Measurements from ENCODE around the gene MLF2.

DNA sequence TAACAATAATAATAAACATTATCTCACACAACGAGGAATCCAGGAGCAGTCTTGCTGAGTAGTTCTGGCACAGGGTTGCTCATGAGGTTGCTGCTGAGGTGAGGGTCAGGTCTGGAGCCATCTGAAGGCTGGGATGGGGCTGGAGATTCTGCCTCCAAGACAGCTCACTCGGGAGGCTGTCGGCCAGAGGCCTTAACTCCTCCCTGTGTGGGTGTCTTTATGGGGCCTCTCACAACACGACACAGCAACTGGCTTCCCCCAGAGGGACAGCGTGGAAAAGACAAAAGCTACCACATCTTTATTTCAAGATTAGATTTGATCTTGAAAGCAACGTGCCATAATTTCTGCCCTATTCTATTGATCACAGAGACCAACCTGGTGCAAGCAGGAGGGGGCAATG lies 29.2 kb upstream of the MLF2 start:
- TF ChIP-seq, protein P1, sequence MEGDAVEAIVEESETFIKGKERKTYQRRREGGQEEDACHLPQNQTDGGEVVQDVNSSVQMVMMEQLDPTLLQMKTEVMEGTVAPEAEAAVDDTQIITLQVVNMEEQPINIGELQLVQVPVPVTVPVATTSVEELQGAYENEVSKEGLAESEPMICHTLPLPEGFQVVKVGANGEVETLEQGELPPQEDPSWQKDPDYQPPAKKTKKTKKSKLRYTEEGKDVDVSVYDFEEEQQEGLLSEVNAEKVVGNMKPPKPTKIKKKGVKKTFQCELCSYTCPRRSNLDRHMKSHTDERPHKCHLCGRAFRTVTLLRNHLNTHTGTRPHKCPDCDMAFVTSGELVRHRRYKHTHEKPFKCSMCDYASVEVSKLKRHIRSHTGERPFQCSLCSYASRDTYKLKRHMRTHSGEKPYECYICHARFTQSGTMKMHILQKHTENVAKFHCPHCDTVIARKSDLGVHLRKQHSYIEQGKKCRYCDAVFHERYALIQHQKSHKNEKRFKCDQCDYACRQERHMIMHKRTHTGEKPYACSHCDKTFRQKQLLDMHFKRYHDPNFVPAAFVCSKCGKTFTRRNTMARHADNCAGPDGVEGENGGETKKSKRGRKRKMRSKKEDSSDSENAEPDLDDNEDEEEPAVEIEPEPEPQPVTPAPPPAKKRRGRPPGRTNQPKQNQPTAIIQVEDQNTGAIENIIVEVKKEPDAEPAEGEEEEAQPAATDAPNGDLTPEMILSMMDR (conservative IDR thresholded peaks at IDR 0.05; ENCODE audit: low read length): no peak
- TF ChIP-seq EZH2phosphoT487 (IDR thresholded peaks at IDR 0.05; ENCODE audit: borderline replicate concordance, low read depth, low read length): no peak

Measured in OCI-LY7 (cell line).